SK-N-SH (cell line): ENCODE measurements around the gene HIPK4. TPM values are rescaled to one million over a fixed set of nuclear protein-coding genes. Genes with fewer than 3 reads are reported as not detected.

Source experiments
- CTCF ChIA-PET: fragments of 300-600, 350-600 bp; formaldehyde crosslinking; extraction: SDS; loops from one replicate; lab custom pipeline; 2021; lab: Yijun Ruan, JAX
- POLR2A ChIA-PET: fragments of 350-600 bp; sonication (Branson Sonifier 250); formaldehyde crosslinking; extraction: SDS; loops from one replicate; lab custom pipeline; 2020; ENCODE audit warnings: antibody characterized with exemption, inconsistent platforms; lab: Yijun Ruan, JAX
- DNase-seq: peaks from one replicate; pipeline ENCODE4 v3.0.0; 2012
- H2AFZ ChIP-seq: fragments of 200-600 bp; sonication (generic); 2 replicates; pipeline ENCODE4 v1.8.1; 2016; ENCODE audit warnings: antibody characterized with exemption, mild to moderate bottlenecking, low read depth
- H3F3A ChIP-seq: fragments of 200-600 bp; sonication (generic); replicated peaks from 2 replicates; pipeline ENCODE3; 2016; ENCODE audit warnings: antibody characterized with exemption, mild to moderate bottlenecking; ENCODE audit not compliant: insufficient read depth
- H3K27ac ChIP-seq, 2 experiments: fragments of 200-500 bp in 1 of 2; fragments of 200-600 bp in 1 of 2; sonication (Bioruptor generic) in 1 of 2; sonication (generic), shearing (Covaris generic) in 1 of 2; 2 replicates each; pipeline versions ENCODE4 v1.5.1 to v1.6.1; 2014 to 2016; ENCODE audit warnings: low read depth in 2 of 2, inconsistent platforms in 1 of 2, low read length in 1 of 2, mild to moderate bottlenecking in 1 of 2, mixed read lengths in 1 of 2
- H3K27me3 ChIP-seq: fragments of 200-600 bp; sonication (generic), shearing (Covaris generic); 2 replicates; pipeline ENCODE4 v1.6.1; 2016; ENCODE audit warnings: mixed run types; ENCODE audit not compliant: insufficient read depth
- H3K36me3 ChIP-seq, 2 experiments: fragments of 200-500 bp in 1 of 2; fragments of 200-600 bp in 1 of 2; sonication (Bioruptor generic) in 1 of 2; sonication (generic) in 1 of 2; replicated peaks in 1 of 2; 2 replicates each; pipeline versions ENCODE3 to v1.5.1; 2014 to 2016; ENCODE audit warnings: low read length in 1 of 2, mild to moderate bottlenecking in 1 of 2; ENCODE audit not compliant: insufficient read depth in 2 of 2, control insufficient read depth in 1 of 2
- H3K4me1 ChIP-seq, 2 experiments: fragments of 200-500 bp in 1 of 2; fragments of 200-600 bp in 1 of 2; sonication (Bioruptor generic) in 1 of 2; sonication (generic), shearing (Covaris generic) in 1 of 2; 2 replicates each; pipeline versions ENCODE4 v1.5.1 to v1.6.1; 2014 to 2016; ENCODE audit warnings: low read depth in 1 of 2, low read length in 1 of 2, mixed run types in 1 of 2; ENCODE audit not compliant: insufficient read depth in 2 of 2, control insufficient read depth in 1 of 2
- H3K4me2 ChIP-seq: fragments of 200-600 bp; sonication (generic), shearing (Covaris generic); 2 replicates; pipeline ENCODE4 v1.6.1; 2017; ENCODE audit warnings: mixed run types
- H3K4me3 ChIP-seq, 2 experiments: fragments of 200-500 bp in 1 of 2; fragments of 200-600 bp in 1 of 2; sonication (Bioruptor generic) in 1 of 2; sonication (generic), shearing (Covaris generic) in 1 of 2; 2 replicates each; pipeline versions ENCODE4 v1.5.1 to v1.8.1; 2014 to 2016; ENCODE audit warnings: low read depth in 2 of 2, inconsistent platforms in 1 of 2, low read length in 1 of 2, mild to moderate bottlenecking in 1 of 2, mixed read lengths in 1 of 2, moderate library complexity in 1 of 2
- H3K79me2 ChIP-seq: fragments of 200-600 bp; sonication (generic); 2 replicates; pipeline ENCODE4 v1.8.1; 2017; ENCODE audit warnings: mild to moderate bottlenecking; ENCODE audit not compliant: insufficient read depth
- H3K9ac ChIP-seq: fragments of 200-600 bp; sonication (generic); 2 replicates; pipeline ENCODE4 v1.6.1; 2017; ENCODE audit warnings: mixed run types
- H3K9me2 ChIP-seq: fragments of 200-600 bp; sonication (generic); 2 replicates; pipeline ENCODE4 v1.6.1; 2017; ENCODE audit warnings: mixed run types
- H3K9me3 ChIP-seq: fragments of 200-600 bp; sonication (generic); 2 replicates; pipeline ENCODE4 v1.6.1; 2017; ENCODE audit warnings: mixed run types, mild to moderate bottlenecking, moderate library complexity
- H4K20me1 ChIP-seq: fragments of 200-600 bp; sonication (generic); 2 replicates; pipeline ENCODE4 v1.6.1; 2017; ENCODE audit warnings: mild to moderate bottlenecking, mixed run types; ENCODE audit not compliant: insufficient read depth
- CHD2 ChIP-seq: fragments of 150-350 bp; IDR thresholded peaks from 2 replicates; pipeline ENCODE4 v1.6.1; 2018; ENCODE audit warnings: low read length; ENCODE audit not compliant: partially characterized antibody
- EZH2phosphoT487 ChIP-seq: fragments of 200-600 bp; sonication (generic); IDR thresholded peaks from 2 replicates; pipeline ENCODE4 v1.6.1; 2017; ENCODE audit warnings: low read depth, mixed run types, mild to moderate bottlenecking, antibody characterized with exemption, moderate library complexity, borderline replicate concordance
- GABPA ChIP-seq: IDR thresholded peaks from 2 replicates; pipeline ENCODE4 v1.4.0; 2012; ENCODE audit warnings: low read depth, mild to moderate bottlenecking
- GATA2 ChIP-seq: sonication (generic); formaldehyde crosslinking; IDR thresholded peaks from 2 replicates; pipeline ENCODE4 v1.5.0; 2020; ENCODE audit warnings: mild to moderate bottlenecking, missing genetic modification reagents
- IRF3 ChIP-seq: fragments of 150-350 bp; IDR thresholded peaks from 2 replicates; pipeline ENCODE4 v1.6.1; 2016; ENCODE audit warnings: mild to moderate bottlenecking, low read depth, low read length
- JUND ChIP-seq: IDR thresholded peaks from 2 replicates; pipeline ENCODE4 v1.4.0; 2012
- MAX ChIP-seq: IDR thresholded peaks from 2 replicates; pipeline ENCODE4 v1.4.0; 2012; ENCODE audit warnings: low read depth
- MXI1 ChIP-seq: IDR thresholded peaks from 2 replicates; pipeline ENCODE4 v1.6.1; 2012; ENCODE audit warnings: mild to moderate bottlenecking, low read depth, low read length, improper control_type of control experiment
- RAD21 ChIP-seq: IDR thresholded peaks from 2 replicates; pipeline ENCODE4 v1.6.1; 2012; ENCODE audit warnings: mild to moderate bottlenecking, low read length
- REST ChIP-seq: IDR thresholded peaks from 2 replicates; pipeline ENCODE4 v1.6.1; 2012; ENCODE audit warnings: mild to moderate bottlenecking, low read depth, low read length, moderate library complexity
- RXRA ChIP-seq: IDR thresholded peaks from 2 replicates; pipeline ENCODE4 v1.4.0; 2012; ENCODE audit warnings: low read depth, mild to moderate bottlenecking, borderline replicate concordance
- SIN3A ChIP-seq: IDR thresholded peaks from 2 replicates; pipeline ENCODE4 v1.6.1; 2012; ENCODE audit warnings: low read depth, mild to moderate bottlenecking, low read length, moderate library complexity, borderline replicate concordance
- SMC3 ChIP-seq: IDR thresholded peaks from 2 replicates; pipeline ENCODE4 v1.6.1; 2012; ENCODE audit warnings: low read depth, low read length, improper control_type of control experiment
- TAF1 ChIP-seq: IDR thresholded peaks from 2 replicates; pipeline ENCODE4 v1.6.1; 2012; ENCODE audit warnings: low read depth, mild to moderate bottlenecking, low read length, moderate library complexity, borderline replicate concordance
- TCF12 ChIP-seq: IDR thresholded peaks from 2 replicates; pipeline ENCODE4 v1.4.0; 2012
- ZBTB33 ChIP-seq: IDR thresholded peaks from 2 replicates; pipeline ENCODE4 v1.4.0; 2012; ENCODE audit warnings: low read depth, borderline replicate concordance
- WGBS: methylation state at CpG from one replicate; pipeline ENCODE4 v1.1.6; 2017; ENCODE audit warnings: low lambda C conversion rate; 5-methylcytosine and 5-hydroxymethylcytosine counted together
- polyA plus RNA-seq, 3 experiments: library from polyadenylated mRNA; depleted of rRNA; stranded (reverse); fragments of >200 nt; gene quantifications; 2 replicates each; pipeline ENCODE4 v1.2.3, GENCODE V29; 2012

Gene HIPK4
- polyA plus RNA-seq, 1 of the 3 experiments (the other 2 are of a cell fraction) = 0.23 TPM

- Histone ChIP-seq H2AFZ (no peak overlapping the region), H3K79me2 (peaks cover 26% of the 10 kb centered on the region), H3K4me1 (peaks cover 0 to 2% of the 10 kb centered on the region in 2 experiments; a peak in 1 of 4 replicates), H3K36me3 (peaks cover 17 to 21% of the 10 kb centered on the region in 2 experiments), H3K4me2 (no peak overlapping the region), H3K4me3 (no peak overlapping the region), H4K20me1 (no peaks in the 10 kb centered on the region), H3K27ac (no peak overlapping the region), H3K9me2 (no peaks in the 10 kb centered on the region), H3K27me3 (no peaks in the 10 kb centered on the region), H3F3A (no peaks in the 10 kb centered on the region), H3K9ac (no peak overlapping the region), H3K9me3 (no peaks in the 10 kb centered on the region)
- ChIA-PET POLR2A (interaction anchor here (0.6 kb wide), 1 partner anchor 28 kb away, joined by 3 read pairs; no protein-coding TSS in a partner anchor), CTCF (interaction anchor here (0.6 kb wide), 1 partner anchor 9 kb away, joined by 3 read pairs; no protein-coding TSS in a partner anchor)
- TF ChIP-seq GABPA (no peak), EZH2phosphoT487 (no peak), ZBTB33 (no peak), MAX (no peak), SIN3A (no peak), MXI1 (no peak), RAD21 (no peak), JUND (no peak), CHD2 (no peak)
- DNase-seq = no peak
- WGBS = 100% methylated on average over 2 of the region's 2 CpGs
These were observed 53.4 kb downstream of the HIPK4 start for GRCh38 chr19:40336601-40336900.

- no peak overlapping the region for H3K27ac ChIP-seq
- POLR2A ChIA-PET = no interaction called here
- H3K9ac ChIP-seq = no peak overlapping the region
- H4K20me1 ChIP-seq = no peaks in the 10 kb centered on the region
- H3K4me3 ChIP-seq = no peak overlapping the region
- CTCF ChIA-PET = interaction anchor here (0.6 to 1.1 kb wide), 3 partner anchors 9 to 31 kb away, joined by 3 to 5 read pairs (median 3); no protein-coding TSS in a partner anchor
- peaks cover 26% of the 10 kb centered on the region for H3K79me2 ChIP-seq
- H3F3A ChIP-seq = no peaks in the 10 kb centered on the region
- no peak overlapping the region for H2AFZ ChIP-seq
- no peaks in the 10 kb centered on the region for H3K9me2 ChIP-seq
- no peak for DNase-seq
- H3K36me3 ChIP-seq = peaks cover 18 to 23% of the 10 kb centered on the region in 2 experiments
- no peaks in the 10 kb centered on the region for H3K9me3 ChIP-seq
- H3K27me3 ChIP-seq = no peaks in the 10 kb centered on the region
- WGBS = 98% methylated on average over 13 of the region's 15 CpGs
- H3K4me2 ChIP-seq = no peak overlapping the region
- H3K4me1 ChIP-seq = no peaks in the 10 kb centered on the region; a peak in 1 of 4 replicates
- no peak for TF ChIP-seq RXRA
- TF ChIP-seq REST = no peak
- TF ChIP-seq SIN3A = no peak
- TF ChIP-seq EZH2phosphoT487 = no peak
- TF ChIP-seq TCF12 = no peak
- no peak for TF ChIP-seq TAF1
- TF ChIP-seq RAD21 = no peak
- no peak for TF ChIP-seq ZBTB33
- no peak for TF ChIP-seq GATA2 (CRISPR knock-in tag)
- TF ChIP-seq IRF3 = no peak
- no peak for TF ChIP-seq SMC3
- no peak for TF ChIP-seq MAX
These were observed 54.0 kb downstream of the HIPK4 start for GRCh38 chr19:40335855-40336600.
